GM21447 (cell line): ENCODE data around the gene PLCZ1.
"Not testable (repeated sequence)": the region's sequence is repeated elsewhere in the genome, so short reads cannot be mapped to it uniquely, and the experiment has no call there.

Experiments used
- ATAC-seq: cut with Tn5 transposase; IDR thresholded peaks from one replicate; pipeline ENCODE4 v1.9.1; 2021; ENCODE audit not compliant: unreplicated experiment

Gene PLCZ1

DNA sequence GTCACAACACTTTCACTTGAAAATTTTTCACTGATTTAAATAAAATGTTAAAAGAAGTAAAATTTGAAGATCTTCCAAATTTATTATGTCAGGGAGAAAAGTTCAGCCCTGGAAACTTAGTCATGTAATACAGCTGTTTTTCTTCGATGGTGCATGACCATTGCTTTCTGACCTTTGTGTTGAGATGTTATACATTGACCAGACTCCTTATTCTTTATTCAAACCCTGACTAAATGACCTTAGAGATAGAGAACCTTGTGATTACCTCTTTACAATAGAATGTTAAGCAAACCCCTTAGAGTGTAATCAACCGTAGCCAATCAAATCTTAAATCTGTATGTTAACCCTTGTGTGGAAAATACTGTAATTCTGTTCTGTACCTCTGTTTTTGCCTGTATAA is 34.5 kb downstream of the PLCZ1 start:
- ATAC-seq: no peak

DNA sequence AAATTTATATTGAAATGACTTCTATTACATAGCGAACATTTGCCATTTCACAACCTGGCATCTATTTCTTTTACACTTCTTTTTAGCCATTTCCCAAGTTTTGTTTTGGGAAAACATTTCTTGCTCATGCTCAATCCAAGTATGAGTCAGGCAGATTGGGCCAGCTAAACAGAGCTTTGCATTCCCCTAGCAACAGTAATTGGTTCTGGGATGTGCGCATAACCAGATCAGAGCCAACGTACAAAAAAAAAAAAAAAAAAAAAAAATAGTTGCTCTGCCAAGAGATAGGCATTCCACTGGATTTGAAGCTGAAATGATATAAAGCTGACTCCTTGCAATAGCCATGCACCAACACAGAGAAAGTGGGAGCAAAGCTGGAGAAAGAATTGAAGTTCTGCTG is 37.5 kb downstream of the PLCZ1 start:
- no peak for ATAC-seq

GRCh38 chr12:18696971-18697602 is 40.7 kb downstream of the PLCZ1 start:
- ATAC-seq: no peak

- not testable (repeated sequence) for ATAC-seq
These were observed 43.8 kb downstream of the PLCZ1 start for GRCh38 chr12:18693986-18694385.

DNA sequence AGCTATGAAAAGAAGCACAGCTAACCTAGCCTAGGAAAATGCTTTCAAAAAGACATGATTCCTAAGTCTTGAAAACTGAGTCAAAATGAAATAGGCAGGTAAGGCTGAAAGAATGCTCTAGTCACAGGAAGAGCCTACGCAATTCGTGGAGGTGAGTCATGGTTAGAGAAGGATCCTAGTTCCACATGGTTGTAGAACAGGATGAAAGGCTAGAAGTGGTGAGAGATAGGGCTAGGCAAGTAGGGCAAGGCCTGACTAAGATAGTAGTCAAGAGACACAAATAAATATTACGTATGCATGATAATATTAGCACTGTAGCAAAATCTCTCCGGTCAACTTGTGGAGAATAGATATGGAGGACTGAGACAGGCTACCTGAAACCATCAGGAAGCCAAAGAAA is 47.2 kb downstream of the PLCZ1 start:
- no peak for ATAC-seq

- no peak for ATAC-seq
These were observed 48.0 kb downstream of the PLCZ1 start for GRCh38 chr12:18689771-18690170.

DNA sequence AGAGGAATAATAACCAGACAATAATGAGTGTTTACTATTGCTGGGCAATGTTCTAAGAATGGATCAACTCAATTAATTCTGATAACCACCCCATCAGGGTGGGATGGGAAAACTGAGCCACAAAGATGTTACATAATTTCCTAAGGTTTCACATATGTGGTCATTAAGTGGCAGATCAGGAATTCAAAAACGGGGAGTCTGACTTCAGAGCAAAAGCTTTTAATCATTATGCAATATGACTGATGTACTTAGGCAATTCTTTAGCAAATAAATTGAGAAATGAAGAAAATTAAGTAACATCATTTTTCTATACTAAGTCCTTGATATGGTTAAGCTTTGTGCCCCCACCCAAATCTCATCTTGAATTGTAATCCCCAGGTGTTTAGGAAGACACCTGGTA is 53.4 kb downstream of the PLCZ1 start:
- no peak for ATAC-seq

DNA sequence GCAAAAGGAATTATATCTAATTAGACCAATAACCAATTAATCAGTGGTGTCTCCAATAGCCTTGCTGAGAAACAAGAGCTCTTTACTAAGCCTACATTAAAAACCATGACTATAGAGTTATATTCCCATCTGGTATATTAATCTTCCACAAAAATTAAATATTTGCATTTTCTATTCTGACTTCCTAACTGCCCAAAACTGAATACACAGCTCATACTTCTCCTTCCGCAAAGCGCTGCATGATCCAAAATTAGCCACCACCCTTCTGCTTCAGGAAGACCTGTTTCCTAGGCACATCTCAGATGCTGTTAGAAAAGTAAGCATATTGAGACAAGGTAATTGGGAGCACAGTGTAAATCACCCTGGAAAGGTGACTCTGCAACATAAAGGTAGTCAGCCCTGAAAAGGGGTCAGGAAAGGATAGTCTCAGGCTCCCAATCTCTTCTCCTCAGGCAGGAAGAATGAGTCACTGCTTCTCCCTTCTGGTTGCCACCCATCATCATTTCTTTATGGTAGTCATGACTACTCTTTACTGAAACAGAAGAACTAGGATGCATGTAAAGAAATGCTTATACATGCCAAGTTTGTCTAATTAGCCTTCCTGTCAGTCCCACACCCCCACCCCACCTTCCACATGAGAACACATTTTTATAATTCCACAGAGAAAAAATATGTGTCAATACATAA is 54.3 kb downstream of the PLCZ1 start:
- ATAC-seq: no peak

- no peak for ATAC-seq
These were observed 56.0 kb downstream of the PLCZ1 start for GRCh38 chr12:18681818-18682217.

GRCh38 chr12:18676996-18677588 is 60.7 kb downstream of the PLCZ1 start:
- ATAC-seq: no peak

GRCh38 chr12:18676141-18676540 is 61.7 kb downstream of the PLCZ1 start:
- no peak for ATAC-seq

DNA sequence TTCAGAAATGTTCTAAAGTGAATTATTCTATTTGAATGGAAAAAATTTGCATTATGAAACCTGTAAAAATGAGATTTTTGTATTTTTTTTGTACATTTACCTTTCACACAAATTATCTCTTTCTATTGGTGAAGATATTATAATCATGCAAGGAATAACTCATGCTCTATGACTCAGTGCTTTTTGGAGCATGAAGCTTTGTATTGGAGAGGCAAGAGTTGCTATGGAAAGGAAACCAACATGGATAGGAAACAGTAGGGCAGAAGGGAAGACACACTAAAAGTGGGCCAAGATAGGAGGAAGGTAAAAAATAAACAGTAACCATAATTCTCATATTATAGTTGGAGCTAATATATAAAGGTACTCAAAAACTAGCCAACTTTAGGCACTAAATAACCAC is 79.0 kb downstream of the PLCZ1 start:
- no peak for ATAC-seq

DNA sequence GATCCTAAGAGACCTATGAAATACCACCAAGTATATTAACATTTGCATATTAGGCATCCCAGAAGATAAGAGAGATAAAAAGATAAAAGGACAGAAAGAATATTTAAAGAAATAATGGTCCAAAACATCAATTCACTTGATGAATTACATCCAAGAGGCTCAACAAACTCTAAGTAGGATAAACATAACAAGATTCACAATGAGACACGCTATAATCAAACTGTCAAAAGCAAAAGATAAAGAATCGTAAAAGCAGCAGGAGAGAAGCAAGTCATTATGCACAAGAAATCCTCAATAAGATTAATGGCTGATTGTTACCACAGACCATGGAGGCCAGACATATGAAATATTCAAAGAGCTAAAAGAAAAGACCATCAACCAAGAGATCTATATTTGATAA is 79.6 kb downstream of the PLCZ1 start:
- ATAC-seq: no peak

DNA sequence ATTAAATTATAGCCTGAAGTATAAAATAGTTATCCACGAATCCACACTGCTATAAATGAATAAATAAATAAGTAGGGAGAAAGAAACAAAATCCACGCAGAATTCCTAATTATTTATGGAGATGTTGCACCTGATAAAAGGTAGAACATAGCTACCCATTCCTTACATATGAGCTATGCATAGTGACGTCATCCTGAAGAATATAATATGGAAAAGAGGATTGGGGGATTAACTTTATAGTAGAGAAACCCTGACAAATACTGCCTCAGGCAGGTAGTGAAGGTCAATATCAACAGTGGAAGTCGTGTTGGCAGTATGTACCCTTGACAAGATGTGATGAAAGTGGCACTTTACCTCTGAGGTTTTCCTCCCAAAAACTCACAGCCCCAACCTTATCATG is 82.5 kb downstream of the PLCZ1 start:
- no peak for ATAC-seq

- no peak for ATAC-seq
These were observed 84.3 kb downstream of the PLCZ1 start for GRCh38 chr12:18653465-18653864.

GRCh38 chr12:18652596-18652995 is 85.2 kb downstream of the PLCZ1 start:
- ATAC-seq: no peak

GRCh38 chr12:18651525-18651924 is 86.3 kb downstream of the PLCZ1 start:
- ATAC-seq: no peak

GRCh38 chr12:18646286-18646890 is 91.4 kb downstream of the PLCZ1 start:
- no peak for ATAC-seq

- no peak for ATAC-seq
These were observed 93.2 kb downstream of the PLCZ1 start for GRCh38 chr12:18644564-18644963.

GRCh38 chr12:18643681-18644080 is 94.1 kb downstream of the PLCZ1 start:
- no peak for ATAC-seq

DNA sequence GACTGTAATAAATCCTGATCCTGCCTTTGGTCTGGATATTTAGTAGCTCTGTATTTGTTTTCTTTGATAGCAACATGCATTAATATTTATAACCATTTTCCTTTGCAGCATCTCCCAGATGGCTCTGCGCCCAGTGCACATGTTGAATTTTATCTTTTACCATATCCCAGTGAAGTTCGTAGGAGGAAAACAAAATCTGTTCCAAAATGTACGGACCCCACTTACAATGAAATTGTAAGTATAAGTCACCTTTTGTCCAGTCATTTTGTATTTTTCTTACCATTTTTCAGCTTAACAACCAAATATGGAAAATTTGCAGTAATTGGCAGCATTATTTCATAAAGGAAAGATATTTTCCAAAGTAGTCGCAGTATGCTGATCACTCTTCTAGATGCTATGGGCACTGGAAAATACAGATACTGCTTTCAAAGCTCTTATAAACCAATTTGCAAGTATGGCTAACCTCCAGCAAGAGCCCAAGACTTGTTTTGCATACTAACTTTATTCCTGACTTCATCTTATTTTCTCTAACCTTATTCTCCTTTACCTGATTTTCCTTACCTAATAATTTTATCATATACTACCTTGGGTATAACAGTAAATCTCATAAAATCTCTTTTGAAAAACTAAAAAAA is 97.4 kb downstream of the PLCZ1 start:
- no peak for ATAC-seq

DNA sequence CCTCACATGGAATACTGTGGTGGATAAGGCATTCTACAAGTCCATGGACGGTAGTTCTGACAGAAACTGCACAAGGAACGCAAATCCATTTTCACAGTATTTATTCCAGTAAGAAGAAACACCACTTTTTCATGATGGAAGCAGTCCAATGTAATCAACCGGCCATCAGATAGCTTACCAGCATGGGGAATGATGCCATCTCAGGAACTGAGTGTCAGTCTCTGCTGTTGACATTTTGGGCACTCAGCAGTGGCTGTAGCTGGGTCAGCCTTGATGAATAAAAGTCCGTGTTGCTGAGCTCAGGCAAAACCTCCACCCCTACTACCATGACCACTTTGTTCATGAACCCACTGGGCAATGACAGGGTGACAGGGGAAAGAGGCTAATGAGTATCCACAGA is 103.4 kb downstream of the PLCZ1 start:
- no peak for ATAC-seq
